ENCODE data around the gene TOX3.

Gene TOX3

GRCh38 chr16:52450916-52451315, 96.0 kb downstream of the TOX3 start:
- no peak for TF ChIP-seq ZNF274 (IDR thresholded peaks at IDR 0.05; ENCODE audit: low read depth, low read length)
- H3K4me3 ChIP-seq (ENCODE audit: low read length): no peak overlapping the region

DNA sequence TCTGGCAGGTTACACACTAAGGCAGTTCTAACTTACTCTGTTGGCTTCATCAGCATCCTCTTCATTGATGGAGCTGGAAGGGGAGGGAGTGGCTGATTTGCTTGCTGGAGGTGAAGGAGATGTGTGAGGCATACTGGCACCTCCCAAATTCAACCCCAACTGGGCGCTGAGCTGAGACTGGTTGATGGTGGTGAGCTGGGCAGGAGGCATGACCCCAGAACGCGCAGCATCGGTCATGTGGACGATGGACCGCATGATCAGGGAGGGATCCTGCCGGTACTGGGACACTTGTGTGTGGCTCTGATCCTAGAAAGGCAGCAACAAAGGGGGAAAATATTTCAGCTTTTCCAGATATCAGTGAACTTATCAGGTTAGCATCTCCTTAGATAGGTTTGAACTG, 96.7 kb downstream of the TOX3 start:
- H3K4me3 ChIP-seq (ENCODE audit: low read length): no peak overlapping the region
- no peak for TF ChIP-seq ZNF274 (IDR thresholded peaks at IDR 0.05; ENCODE audit: low read depth, low read length)

DNA sequence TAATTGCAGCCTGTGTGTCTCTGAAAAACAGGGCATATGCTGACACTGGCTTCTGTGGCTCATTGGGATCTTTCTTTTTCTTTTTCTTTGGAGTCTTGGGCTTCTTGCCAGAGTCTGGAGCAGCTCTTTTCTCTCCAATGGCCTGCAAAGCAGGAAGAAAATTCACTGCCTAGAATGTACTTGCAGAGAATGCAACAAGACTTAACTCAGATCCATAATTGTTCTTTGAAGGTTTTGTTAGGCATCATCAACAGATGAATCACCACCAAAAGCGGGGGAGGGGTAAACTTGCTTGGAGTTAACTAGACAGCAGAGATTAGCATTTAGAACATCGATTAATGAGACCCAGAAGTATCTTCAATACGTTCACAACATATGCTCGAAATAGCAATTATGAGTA, 100.9 kb downstream of the TOX3 start:
- no peak for TF ChIP-seq ZNF274 (IDR thresholded peaks at IDR 0.05; ENCODE audit: low read depth, low read length)
- H3K4me3 ChIP-seq (ENCODE audit: low read length): no peak overlapping the region

GRCh38 chr16:52441886-52442285, 105.1 kb downstream of the TOX3 start:
- no peak overlapping the region for H3K4me3 ChIP-seq (ENCODE audit: low read length)
- no peak for TF ChIP-seq ZNF274 (IDR thresholded peaks at IDR 0.05; ENCODE audit: low read depth, low read length)

GRCh38 chr16:52440248-52440647, 106.7 kb downstream of the TOX3 start:
- TF ChIP-seq ZNF274 (IDR thresholded peaks at IDR 0.05; ENCODE audit: low read depth, low read length): no peak
- no peak overlapping the region for H3K4me3 ChIP-seq (ENCODE audit: low read length)

DNA sequence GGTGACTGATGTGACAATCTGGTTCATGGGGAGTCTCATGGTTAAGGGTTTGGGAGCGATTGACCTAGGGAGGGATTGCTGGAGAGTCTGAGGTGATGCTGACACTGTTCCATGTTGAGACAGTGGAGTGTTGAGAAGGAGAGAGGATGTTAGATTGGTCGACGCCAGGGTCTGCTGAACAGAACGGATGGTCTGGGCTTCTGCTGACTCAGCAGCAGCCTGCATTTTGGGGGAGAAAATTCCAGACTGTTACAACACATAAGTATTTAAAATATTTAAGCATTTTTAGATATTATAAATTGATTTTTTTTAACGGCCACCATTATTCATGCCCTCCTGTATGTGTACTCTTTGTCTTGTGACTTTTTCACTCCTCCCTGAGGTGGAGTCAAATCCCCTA, 107.2 kb downstream of the TOX3 start:
- no peak for TF ChIP-seq ZNF274 (IDR thresholded peaks at IDR 0.05; ENCODE audit: low read depth, low read length)
- no peak overlapping the region for H3K4me3 ChIP-seq (ENCODE audit: low read length)

GRCh38 chr16:52439171-52439701, 107.7 kb downstream of the TOX3 start:
- TF ChIP-seq ZNF274 (IDR thresholded peaks at IDR 0.05; ENCODE audit: low read depth, low read length): no peak
- no peak overlapping the region for H3K4me3 ChIP-seq (ENCODE audit: low read length)

DNA sequence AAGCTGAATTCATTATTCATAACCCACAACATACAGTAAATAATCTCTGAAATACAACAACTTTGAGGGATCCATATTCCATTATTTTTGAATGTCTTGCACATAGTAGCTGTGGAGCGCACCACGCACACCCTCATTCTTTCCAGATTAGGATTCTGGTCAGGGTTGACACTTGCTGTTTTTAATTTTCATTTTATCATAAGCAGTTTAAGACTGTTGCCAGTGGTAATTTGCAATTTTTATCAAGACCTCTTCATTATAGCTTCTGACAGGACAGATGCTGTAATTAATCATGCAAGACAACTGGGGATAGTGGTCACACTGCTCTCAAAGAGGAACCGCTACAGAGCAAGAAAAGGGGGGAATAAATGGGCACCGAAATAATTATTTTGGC, 109.7 kb downstream of the TOX3 start:
- no peak overlapping the region for H3K4me3 ChIP-seq (ENCODE audit: low read length)
- TF ChIP-seq ZNF274 (IDR thresholded peaks at IDR 0.05; ENCODE audit: low read depth, low read length): no peak

DNA sequence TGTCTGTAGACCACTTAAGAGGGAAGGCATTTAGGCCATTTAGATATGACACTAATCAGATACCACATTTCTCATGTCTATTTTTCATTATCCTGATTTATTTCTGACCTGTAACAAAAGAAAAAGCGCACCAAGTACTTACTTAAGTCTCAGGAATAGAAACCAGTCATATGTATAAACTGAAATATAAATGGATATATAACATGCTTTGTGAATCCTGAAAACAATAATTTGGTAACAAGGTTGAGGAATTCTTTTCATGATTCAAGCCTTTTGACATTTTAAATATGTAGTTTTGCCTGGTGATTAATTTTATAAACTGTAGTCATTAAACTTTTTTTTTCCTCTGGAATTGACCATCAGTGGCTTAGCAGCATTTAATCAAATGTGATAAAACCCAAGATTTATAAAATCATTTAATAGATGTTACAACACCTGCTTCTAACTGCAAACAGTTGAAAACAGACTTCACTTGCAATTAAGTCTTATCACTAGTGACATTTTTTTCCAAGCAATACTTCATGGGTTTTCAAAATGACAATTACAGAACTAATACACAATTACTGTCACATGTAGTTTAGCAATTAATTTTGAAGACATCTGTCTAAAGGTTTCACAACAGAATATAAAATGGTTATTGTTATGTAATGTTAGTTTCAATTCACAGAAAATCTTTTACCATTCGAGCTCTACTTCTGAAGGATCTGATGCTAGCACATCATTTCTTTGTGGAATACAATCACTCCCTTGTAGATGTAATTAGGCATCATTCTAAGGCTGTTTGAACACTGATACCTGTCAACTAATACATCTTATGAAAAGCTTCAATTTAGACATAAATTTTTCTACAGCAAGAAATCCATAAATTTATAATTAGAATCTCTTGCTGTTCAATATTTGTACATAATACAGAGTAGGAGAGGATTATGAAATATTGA, 110.3 kb downstream of the TOX3 start:
- no peak for TF ChIP-seq ZNF274 (IDR thresholded peaks at IDR 0.05; ENCODE audit: low read depth, low read length)
- H3K4me3 ChIP-seq (ENCODE audit: low read length): no peak overlapping the region

- no peak overlapping the region for H3K4me3 ChIP-seq (ENCODE audit: low read length)
- TF ChIP-seq ZNF274 (IDR thresholded peaks at IDR 0.05; ENCODE audit: low read depth, low read length): no peak
Observed at GRCh38 chr16:52434224-52434623, 112.7 kb downstream of the TOX3 start.

DNA sequence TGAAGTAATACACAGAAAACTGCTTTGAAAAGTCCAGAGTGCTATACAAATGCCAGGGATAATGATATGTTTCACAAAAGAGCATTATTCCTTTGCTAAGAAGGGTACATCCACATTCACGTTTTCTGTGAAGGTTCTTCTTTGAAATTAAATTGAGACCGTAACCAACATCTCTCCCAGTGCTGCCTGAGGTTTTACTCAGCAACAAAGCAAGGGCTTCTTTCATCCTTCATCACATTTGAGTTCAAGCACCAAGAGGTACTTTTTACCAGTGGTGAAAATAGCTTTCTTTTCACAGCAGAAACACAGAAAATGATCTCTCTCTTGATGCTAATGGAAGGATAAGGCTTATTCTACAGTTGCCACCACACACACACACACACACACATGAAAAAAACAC, 113.3 kb downstream of the TOX3 start:
- H3K4me3 ChIP-seq (ENCODE audit: low read length): no peak overlapping the region
- no peak for TF ChIP-seq ZNF274 (IDR thresholded peaks at IDR 0.05; ENCODE audit: low read depth, low read length)

GRCh38 chr16:52424591-52424990, 122.4 kb downstream of the TOX3 start:
- TF ChIP-seq ZNF274 (IDR thresholded peaks at IDR 0.05; ENCODE audit: low read depth, low read length): no peak
- H3K4me3 ChIP-seq (ENCODE audit: low read length): no peak overlapping the region

DNA sequence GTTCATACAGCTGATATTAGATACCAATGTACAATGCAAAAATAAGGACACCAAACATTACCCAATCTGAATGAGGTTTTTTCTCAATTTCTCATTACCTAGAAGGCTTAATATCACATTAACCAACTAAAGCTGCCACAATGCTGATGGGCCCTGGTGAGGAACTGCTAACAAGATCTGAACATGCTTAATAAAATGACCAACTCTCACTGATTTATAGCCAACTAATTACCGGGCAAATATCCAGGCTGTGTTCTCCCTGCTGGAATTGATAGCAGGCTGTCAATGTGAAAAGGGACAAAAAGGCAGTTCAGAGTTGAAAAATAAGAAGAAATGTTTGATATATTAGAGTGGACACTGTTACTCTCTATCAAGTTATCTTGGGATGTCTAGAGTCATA, 124.6 kb downstream of the TOX3 start:
- no peak for TF ChIP-seq ZNF274 (IDR thresholded peaks at IDR 0.05; ENCODE audit: low read depth, low read length)

GRCh38 chr16:52418201-52418600, 128.7 kb downstream of the TOX3 start:
- H3K4me3 ChIP-seq (ENCODE audit: low read length): no peak overlapping the region
- TF ChIP-seq ZNF274 (IDR thresholded peaks at IDR 0.05; ENCODE audit: low read depth, low read length): no peak

More for the DNA sequence above, 124.6 kb downstream of the TOX3 start:
- H3K4me3 ChIP-seq (ENCODE audit: low read length): no peak overlapping the region

- no peak for TF ChIP-seq ZNF274 (IDR thresholded peaks at IDR 0.05; ENCODE audit: low read depth, low read length)
- no peak overlapping the region for H3K4me3 ChIP-seq (ENCODE audit: low read length)
Observed at GRCh38 chr16:52416888-52417287, 130.1 kb downstream of the TOX3 start.

Data from GM08714 (cell line).